GM18520 (cell line): Measurements from ENCODE around the gene USH1G.
"Not testable (repeated sequence)": the region's sequence is repeated elsewhere in the genome, so short reads cannot be mapped to it uniquely, and the experiment has no call there.

ENCODE experiments used
- ATAC-seq: cut with Tn5 transposase; IDR thresholded peaks from one replicate; pipeline ENCODE4 v1.9.1; 2021; ENCODE audit not compliant: unreplicated experiment

USH1G gene

GRCh38 chr17:74922694-74923537 is at the start of gene USH1G:
TSS of gene USH1G (minus strand) at chr17:74923255. CDS start at chr17:74923073, 182 bp downstream.
- ATAC-seq = no peak

GRCh38 chr17:74972107-74972972 is 49.3 kb upstream of the USH1G start, which contains the start of gene HID1:
TSS of gene HID1 (minus strand) at chr17:74972759. CDS start at chr17:74972656, 103 bp downstream.
- ATAC-seq = no peak

DNA sequence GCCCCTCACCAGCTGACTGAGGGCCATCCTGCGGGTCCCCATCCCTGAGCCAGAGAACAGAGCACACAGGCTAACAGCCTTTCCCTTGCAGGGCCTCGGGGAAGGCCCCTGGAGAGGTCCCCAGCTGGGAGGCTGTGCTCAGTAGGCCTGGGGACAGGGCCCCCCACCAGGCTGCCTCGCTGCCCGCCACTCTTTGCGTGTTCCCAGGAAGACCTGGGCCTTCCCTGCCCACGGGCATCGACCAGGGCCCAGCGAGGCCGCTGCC is 48.7 kb upstream of the USH1G start:
- no peak for ATAC-seq

- no peak for ATAC-seq
These were observed 48.2 kb upstream of the USH1G start for GRCh38 chr17:74971069-74971841.

DNA sequence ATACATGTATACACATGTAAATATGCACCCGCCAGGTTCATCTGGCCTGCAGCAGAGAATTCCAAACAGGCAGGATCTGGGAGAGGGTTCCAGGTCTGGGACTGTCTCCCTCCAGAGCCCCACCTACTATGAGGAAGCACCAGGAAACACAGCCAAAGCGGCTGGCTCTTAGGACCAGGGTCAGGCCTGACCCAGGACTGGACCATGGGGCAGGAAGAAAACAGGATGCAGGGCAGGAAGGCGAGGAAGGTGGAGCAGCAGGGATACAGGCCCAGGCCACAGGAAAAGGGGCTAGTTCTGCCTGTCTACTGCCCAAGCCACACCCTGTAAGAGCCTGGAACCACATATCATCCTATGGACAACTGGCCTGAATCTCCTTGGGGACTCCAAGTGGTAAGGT is 47.3 kb upstream of the USH1G start:
- no peak for ATAC-seq

DNA sequence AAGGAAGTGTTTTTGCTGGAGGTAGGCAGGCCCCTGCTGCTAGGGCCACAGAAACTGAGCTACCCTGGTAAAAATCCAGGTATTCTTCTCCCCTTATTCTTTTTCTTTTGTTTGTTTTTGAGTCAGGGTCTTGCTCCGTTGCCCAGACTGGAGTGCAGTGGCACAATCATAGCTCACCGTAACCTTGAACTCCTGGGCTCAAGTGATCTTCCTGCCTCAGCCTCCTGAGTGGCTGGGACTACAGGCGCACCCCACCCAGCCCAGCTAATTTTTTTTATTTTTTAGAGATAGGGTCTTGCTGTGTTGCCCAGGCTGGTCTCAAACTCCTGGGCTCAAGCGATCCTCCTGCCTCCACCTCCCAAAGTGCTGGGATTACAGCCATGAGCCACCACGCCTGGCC is 46.4 kb upstream of the USH1G start:
- ATAC-seq = not testable (repeated sequence)

- ATAC-seq = no peak
These were observed 45.3 kb upstream of the USH1G start for GRCh38 chr17:74968361-74968780.

DNA sequence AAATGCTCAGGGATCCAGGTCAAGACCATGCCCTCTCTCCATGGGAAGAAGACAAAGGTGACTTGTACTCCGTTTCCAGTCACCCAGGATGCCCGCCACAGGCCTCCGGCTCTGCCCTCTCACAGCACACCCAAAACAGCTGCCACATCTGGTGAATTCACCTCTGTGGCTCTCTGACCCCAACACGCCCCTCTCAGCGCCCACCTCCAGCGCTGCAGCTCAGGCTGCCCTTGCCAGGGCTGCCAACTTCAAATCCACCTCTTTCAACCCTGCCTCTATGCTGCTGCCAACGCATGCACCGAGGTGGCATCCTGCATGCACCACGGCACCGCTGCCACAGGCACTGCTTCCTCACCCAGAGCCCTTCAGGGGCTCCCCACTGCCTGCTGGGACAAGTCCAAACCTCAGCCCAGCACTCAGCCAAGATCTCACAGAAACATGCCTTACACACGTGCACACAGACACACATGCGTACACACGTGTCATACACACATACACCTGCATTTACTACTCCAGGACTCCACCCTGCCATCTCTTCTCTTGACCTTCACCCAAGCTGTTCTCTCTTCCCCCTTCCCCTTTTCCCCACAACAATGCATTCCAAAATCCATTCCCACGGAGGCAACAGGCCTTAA is 42.0 kb upstream of the USH1G start:
- no peak for ATAC-seq

GRCh38 chr17:74964246-74964761 is 41.2 kb upstream of the USH1G start:
- ATAC-seq = no peak

- no peak for ATAC-seq
These were observed 40.6 kb upstream of the USH1G start for GRCh38 chr17:74963656-74964055.

- ATAC-seq = no peak
These were observed 39.8 kb upstream of the USH1G start for GRCh38 chr17:74962622-74963394.

- no peak for ATAC-seq
These were observed 38.7 kb upstream of the USH1G start for GRCh38 chr17:74961657-74962350.

GRCh38 chr17:74960570-74961342 is 37.7 kb upstream of the USH1G start:
- ATAC-seq = no peak

DNA sequence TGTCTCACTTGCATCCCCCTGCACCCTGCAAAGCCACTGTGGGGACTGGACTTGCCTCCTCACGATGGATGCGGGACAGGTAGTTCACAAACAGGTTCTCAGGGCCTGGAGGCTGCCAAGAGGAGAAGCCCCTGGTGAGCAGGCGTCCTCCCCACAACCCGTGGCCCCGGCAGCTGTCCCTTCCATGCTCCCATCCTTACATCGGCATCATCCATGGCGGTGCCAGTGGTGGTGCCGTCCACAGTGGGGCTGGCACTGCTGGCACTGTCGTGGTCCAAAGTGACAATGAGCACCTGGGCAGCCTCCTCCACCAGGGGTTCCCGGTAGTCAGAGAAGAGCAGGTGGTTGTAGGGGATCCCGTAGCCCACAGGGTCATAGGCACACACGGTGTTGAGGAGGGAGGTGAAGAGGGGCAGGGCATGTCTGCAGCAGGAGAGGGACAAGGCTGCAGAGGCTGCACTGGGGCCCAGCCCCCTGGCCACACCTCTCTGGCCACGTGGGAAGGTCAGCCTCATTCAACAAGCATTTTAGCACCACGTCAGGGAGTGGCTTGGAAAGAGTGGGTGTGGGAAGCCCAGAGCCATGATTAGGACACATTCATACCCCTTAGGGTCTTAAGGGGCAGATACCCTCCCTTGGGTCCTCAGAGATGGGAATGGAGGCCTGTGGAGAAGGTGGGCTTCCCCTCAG is 36.9 kb upstream of the USH1G start:
- ATAC-seq = no peak

DNA sequence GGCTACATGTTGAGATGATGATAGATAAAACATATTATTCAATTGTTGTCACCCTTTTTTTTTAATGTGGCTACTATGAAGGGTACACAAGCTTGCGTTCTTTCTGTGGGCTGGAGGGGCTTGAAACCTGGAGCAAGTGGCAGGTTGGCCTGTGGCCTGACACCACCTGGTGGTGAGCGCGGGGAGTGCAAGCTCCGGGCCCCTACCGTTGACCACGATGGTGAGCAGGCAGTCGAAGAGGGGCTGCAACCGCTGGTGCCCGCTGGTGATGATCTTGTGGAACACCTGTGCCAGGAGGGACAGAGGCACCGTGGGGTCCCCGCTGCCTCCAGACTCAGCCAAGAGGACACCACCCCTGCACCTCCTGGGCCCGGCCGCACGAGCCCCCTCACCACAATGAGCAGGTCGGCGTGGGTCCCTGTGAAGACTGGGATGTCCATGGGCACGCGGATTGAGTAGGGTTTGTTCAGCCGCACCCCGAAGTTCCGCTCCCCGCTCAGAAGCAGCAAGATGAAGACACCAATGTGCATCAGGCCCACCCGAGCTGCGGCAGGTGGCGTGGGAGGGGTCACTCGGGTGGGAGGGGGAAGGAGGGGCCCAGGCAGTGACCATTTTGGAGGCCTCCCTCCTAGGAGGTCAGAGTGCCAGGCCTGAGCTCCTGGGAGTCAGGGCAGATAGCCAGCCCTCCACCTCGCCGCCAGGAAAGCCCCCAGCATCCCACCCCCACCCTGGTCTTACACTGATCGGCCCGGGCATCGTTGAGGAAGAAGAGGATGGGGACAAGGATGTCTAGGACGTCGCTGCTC is 35.1 kb upstream of the USH1G start:
- ATAC-seq = no peak

GRCh38 chr17:74956093-74956492 is 33.0 kb upstream of the USH1G start:
- ATAC-seq = no peak
